ENCODE results near the gene ZNF74.
"Not testable (repeated sequence)": the region's sequence is repeated elsewhere in the genome, so short reads cannot be mapped to it uniquely, and the experiment has no call there.

ZNF74 gene

GRCh38 chr22:20446383-20446970, 52.5 kb downstream of the ZNF74 start:
- Histone ChIP-seq H4K20me1 (ENCODE audit: insufficient read depth) (no peaks in the 10 kb centered on the region), H3K9ac (no peak overlapping the region), H3K27me3 (ENCODE audit: insufficient read depth, low read depth) (no peaks in the 10 kb centered on the region), H3K4me3 (IDR thresholded peaks at IDR 0.05; ENCODE audit: insufficient read depth, low read depth, low read length) (no peak overlapping the region), H2AFZ (ENCODE audit: low read depth) (no peak overlapping the region), H3K4me1 (ENCODE audit: low read depth, poor library complexity, severe bottlenecking) (no peaks in the 10 kb centered on the region), H3K79me2 (ENCODE audit: insufficient read depth, low read depth) (no peaks in the 10 kb centered on the region), H3K4me2 (no peak overlapping the region), H3K36me3 (ENCODE audit: insufficient read depth) (no peaks in the 10 kb centered on the region), H3K27ac (no peak overlapping the region)
- TF ChIP-seq, protein P1, sequence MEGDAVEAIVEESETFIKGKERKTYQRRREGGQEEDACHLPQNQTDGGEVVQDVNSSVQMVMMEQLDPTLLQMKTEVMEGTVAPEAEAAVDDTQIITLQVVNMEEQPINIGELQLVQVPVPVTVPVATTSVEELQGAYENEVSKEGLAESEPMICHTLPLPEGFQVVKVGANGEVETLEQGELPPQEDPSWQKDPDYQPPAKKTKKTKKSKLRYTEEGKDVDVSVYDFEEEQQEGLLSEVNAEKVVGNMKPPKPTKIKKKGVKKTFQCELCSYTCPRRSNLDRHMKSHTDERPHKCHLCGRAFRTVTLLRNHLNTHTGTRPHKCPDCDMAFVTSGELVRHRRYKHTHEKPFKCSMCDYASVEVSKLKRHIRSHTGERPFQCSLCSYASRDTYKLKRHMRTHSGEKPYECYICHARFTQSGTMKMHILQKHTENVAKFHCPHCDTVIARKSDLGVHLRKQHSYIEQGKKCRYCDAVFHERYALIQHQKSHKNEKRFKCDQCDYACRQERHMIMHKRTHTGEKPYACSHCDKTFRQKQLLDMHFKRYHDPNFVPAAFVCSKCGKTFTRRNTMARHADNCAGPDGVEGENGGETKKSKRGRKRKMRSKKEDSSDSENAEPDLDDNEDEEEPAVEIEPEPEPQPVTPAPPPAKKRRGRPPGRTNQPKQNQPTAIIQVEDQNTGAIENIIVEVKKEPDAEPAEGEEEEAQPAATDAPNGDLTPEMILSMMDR (conservative IDR thresholded peaks at IDR 0.05; ENCODE audit: low read depth, low read length), result no peak

- Histone ChIP-seq H3K4me3 (IDR thresholded peaks at IDR 0.05; ENCODE audit: insufficient read depth, low read depth, low read length) (no peak overlapping the region), H3K4me1 (ENCODE audit: low read depth, poor library complexity, severe bottlenecking) (no peaks in the 10 kb centered on the region), H3K9ac (no peak overlapping the region), H3K36me3 (ENCODE audit: insufficient read depth) (no peaks in the 10 kb centered on the region), H3K27me3 (ENCODE audit: insufficient read depth, low read depth) (no peaks in the 10 kb centered on the region), H3K79me2 (ENCODE audit: insufficient read depth, low read depth) (no peaks in the 10 kb centered on the region), H4K20me1 (ENCODE audit: insufficient read depth) (no peaks in the 10 kb centered on the region), H3K27ac (no peak overlapping the region), H3K4me2 (no peak overlapping the region), H2AFZ (ENCODE audit: low read depth) (no peak overlapping the region)
- TF ChIP-seq, protein P1 (conservative IDR thresholded peaks at IDR 0.05; ENCODE audit: low read depth, low read length), result no peak
Measured at GRCh38 chr22:20448630-20449029, 54.7 kb downstream of the ZNF74 start.

DNA sequence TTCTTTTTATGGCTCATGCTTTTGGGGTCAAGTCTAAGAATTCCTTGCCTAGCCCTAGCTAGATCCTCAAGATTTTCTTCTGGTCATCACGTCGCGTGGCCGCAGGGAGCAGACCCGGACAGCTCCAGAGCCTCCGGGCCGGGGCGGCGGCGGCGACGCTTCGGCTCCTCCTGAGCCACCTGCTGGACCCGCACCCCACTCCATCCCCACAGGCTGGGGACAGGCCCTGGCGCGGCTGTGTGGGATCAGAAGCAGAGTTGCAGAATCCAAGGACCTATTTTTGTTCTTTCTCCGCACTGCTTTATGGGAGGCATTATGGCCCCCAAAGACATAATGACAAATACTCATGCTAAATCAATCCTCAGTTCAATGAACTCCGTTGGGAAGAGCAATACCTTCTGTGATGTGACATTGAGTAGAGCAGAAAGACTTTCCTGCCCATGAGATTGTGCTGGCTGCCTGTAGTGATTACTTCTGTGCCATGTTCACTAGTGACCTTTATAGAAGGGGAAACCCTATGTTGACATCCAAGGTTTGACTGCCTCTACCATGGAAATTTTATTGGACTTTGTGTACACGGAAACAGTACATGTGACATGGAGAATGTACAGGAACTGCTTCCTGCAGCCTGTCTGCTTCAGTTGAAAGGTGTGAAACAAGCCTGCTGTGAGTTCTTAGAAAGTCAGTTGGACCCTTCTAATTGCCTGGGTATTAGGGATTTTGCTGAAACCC, 56.0 kb downstream of the ZNF74 start:
- H4K20me1 ChIP-seq (ENCODE audit: insufficient read depth), result no peaks in the 10 kb centered on the region
- H3K4me2 ChIP-seq, result no peak overlapping the region
- no peaks in the 10 kb centered on the region for H3K4me1 ChIP-seq (ENCODE audit: low read depth, poor library complexity, severe bottlenecking)
- no peak overlapping the region for H2AFZ ChIP-seq (ENCODE audit: low read depth)
- H3K79me2 ChIP-seq (ENCODE audit: insufficient read depth, low read depth), result no peaks in the 10 kb centered on the region
- no peaks in the 10 kb centered on the region for H3K27me3 ChIP-seq (ENCODE audit: insufficient read depth, low read depth)
- no peak overlapping the region for H3K9ac ChIP-seq
- H3K27ac ChIP-seq, result no peak overlapping the region
- H3K4me3 ChIP-seq (IDR thresholded peaks at IDR 0.05; ENCODE audit: insufficient read depth, low read depth, low read length), result no peak overlapping the region
- TF ChIP-seq, protein P1 (conservative IDR thresholded peaks at IDR 0.05; ENCODE audit: low read depth, low read length), result no peak
- H3K36me3 ChIP-seq (ENCODE audit: insufficient read depth), result no peaks in the 10 kb centered on the region

DNA sequence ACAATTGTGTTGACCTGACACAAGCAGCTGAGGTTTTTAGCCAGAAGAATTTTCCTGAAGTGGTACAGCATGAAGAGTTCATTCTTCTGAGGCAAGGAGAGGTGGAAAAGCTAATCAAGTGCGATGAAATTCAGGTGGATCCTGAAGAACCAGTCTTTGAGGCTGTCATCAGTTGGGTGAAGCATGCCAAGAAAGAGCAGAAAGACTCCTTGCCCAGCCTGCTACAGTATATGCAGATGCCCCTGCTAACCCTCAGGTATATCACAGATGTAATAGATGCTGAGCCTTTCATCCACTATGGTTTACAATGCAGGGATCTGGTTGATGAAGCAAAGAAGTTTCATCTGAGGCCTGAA, 56.6 kb downstream of the ZNF74 start:
- no peaks in the 10 kb centered on the region for H4K20me1 ChIP-seq (ENCODE audit: insufficient read depth)
- H2AFZ ChIP-seq (ENCODE audit: low read depth), result no peak overlapping the region
- H3K4me3 ChIP-seq (IDR thresholded peaks at IDR 0.05; ENCODE audit: insufficient read depth, low read depth, low read length), result no peak overlapping the region
- H3K79me2 ChIP-seq (ENCODE audit: insufficient read depth, low read depth), result no peaks in the 10 kb centered on the region
- no peak overlapping the region for H3K9ac ChIP-seq
- H3K4me2 ChIP-seq, result no peak overlapping the region
- no peaks in the 10 kb centered on the region for H3K36me3 ChIP-seq (ENCODE audit: insufficient read depth)
- no peaks in the 10 kb centered on the region for H3K27me3 ChIP-seq (ENCODE audit: insufficient read depth, low read depth)
- TF ChIP-seq, protein P1 (conservative IDR thresholded peaks at IDR 0.05; ENCODE audit: low read depth, low read length), result no peak
- H3K4me1 ChIP-seq (ENCODE audit: low read depth, poor library complexity, severe bottlenecking), result no peaks in the 10 kb centered on the region
- H3K27ac ChIP-seq, result no peak overlapping the region

- not testable (repeated sequence) for H3K79me2 ChIP-seq (ENCODE audit: insufficient read depth, low read depth); H3K4me1 ChIP-seq (ENCODE audit: low read depth, poor library complexity, severe bottlenecking); H4K20me1 ChIP-seq (ENCODE audit: insufficient read depth); H3K27me3 ChIP-seq (ENCODE audit: insufficient read depth, low read depth); H3K4me3 ChIP-seq (IDR thresholded peaks at IDR 0.05; ENCODE audit: insufficient read depth, low read depth, low read length); H3K4me2 ChIP-seq; H3K36me3 ChIP-seq (ENCODE audit: insufficient read depth); H3K9ac ChIP-seq; H2AFZ ChIP-seq (ENCODE audit: low read depth); H3K27ac ChIP-seq
Measured at GRCh38 chr22:20451129-20451778, 57.3 kb downstream of the ZNF74 start.
